GM21526 (cell line): ENCODE measurements around the gene DNAH8.
"Not testable (repeated sequence)": the region's sequence is repeated elsewhere in the genome, so short reads cannot be mapped to it uniquely, and the experiment has no call there.

Experiments
- ATAC-seq: cut with Tn5 transposase; IDR thresholded peaks from one replicate; pipeline ENCODE4 v1.9.1; 2021; ENCODE audit warnings: moderate library complexity; ENCODE audit not compliant: unreplicated experiment, low FRiP score

Gene DNAH8

DNA sequence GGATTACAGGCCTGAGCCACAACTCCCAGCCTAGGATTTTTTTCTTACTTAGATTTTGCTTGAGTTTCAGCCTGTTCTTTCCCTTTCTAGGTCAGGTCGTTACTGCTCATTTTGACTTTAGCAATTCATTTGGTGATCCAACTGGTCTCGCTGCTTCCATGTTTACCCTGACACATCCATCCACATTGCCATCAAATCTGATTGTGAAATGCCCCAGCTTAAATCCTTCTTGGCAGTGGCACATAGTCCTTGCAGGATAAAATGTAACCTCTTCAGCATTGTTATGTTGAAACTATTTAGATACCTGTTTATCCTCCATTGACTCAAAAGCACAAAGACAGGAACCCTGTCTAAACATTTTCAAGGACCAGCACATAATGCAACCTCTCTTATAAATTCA, 77.2 kb downstream of the DNAH8 start:
- no peak for ATAC-seq

DNA sequence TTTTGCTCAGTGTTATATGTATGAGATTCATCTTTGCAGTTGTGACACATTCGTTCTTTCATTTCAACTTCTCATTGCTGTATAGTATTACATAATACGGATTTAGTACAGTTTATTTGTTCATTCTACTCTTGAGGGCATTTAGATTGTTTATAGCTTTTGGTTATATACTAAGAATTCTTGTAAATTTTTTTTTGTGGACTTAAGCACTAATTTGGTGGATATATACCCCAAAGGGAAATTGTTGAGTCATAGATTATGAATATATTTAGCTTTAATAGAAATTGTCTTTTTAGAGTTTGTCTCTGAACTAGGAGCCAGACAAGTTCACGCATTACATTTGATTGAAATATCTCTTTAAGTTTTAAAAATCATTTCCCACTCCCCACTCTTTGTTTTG, 79.6 kb downstream of the DNAH8 start:
- ATAC-seq: no peak

DNA sequence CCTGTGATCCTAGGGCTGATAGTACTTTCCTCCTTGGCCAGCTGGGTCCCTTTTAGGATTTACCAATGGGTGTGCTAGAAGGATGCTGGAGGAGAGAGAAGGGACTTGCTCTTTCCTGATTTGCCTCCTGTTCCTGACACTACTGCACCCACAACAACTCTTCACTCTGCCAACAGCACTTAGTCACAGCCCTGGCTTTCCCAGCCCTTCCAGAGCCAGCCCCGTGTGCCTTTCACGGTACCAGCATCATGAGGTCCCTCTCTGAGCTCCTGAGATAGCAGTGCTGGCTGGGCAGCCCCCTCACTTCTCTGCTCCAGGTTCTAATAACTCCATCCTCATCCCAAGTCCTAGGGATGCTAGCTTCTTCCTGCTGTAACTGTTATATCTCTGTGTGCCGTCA, 80.9 kb downstream of the DNAH8 start:
- ATAC-seq: no peak

GRCh38 chr6:38796437-38796836, 81.3 kb downstream of the DNAH8 start:
- not testable (repeated sequence) for ATAC-seq

DNA sequence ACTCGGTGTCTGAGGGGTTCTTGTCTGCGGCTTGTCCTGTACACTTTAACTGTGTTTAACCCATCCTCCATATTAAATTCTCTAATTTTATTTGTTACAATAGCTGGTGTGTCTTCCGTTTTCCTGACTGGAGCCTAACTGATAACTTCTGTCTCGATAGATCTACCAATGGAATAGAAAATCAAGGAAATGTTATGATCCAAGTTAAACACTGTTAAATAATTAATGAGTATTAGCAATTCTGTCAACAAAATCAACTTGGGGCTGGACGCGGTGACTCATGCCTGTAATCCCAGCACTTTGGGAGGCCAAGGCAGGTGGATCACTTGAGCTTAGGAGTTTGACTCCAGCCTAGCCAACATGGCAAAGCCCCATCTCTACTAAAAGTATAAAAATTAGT, 81.7 kb downstream of the DNAH8 start:
- no peak for ATAC-seq

- ATAC-seq: no peak
These were observed 82.3 kb downstream of the DNAH8 start for GRCh38 chr6:38797391-38797790.

GRCh38 chr6:38799529-38800184, 84.5 kb downstream of the DNAH8 start:
- no peak for ATAC-seq

DNA sequence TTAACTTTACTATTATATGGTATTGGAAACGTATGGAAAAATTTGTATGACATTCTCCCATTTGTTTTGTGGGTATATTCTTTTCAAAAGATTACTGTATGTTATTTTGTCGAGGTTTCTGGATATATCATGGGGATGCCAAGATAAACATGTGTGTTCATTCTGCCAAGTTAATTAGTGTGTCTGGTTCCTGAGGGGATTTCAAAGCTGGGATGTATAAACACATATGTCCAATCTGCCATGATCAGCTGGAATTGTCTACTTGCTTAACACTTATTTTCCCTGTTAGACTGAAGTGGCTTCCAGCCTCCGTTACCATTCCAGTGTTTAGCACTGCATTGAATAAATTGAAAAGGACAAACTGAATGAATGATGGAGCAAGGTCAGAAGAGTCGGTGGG, 86.2 kb downstream of the DNAH8 start:
- ATAC-seq: no peak

DNA sequence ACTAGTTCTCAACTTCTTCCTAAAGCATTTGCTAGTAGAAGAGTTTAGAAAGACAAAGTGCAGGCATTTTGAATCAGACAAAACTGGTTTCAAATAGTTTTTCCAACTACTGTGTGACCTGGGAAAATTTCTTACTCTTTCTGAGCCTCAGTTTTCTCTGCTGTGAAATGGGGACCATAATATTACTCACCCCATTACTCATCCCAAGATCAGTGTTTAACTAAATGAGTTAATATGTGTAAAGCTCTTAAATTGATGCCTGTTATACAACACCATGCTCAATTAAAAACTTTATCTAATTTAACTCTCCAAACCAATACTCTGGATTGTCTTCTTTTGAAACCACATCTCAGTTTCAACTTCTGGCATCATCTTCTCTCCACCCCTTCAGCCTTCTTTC, 87.4 kb downstream of the DNAH8 start:
- ATAC-seq: no peak

GRCh38 chr6:38803129-38803528, 88.0 kb downstream of the DNAH8 start:
- ATAC-seq: no peak

DNA sequence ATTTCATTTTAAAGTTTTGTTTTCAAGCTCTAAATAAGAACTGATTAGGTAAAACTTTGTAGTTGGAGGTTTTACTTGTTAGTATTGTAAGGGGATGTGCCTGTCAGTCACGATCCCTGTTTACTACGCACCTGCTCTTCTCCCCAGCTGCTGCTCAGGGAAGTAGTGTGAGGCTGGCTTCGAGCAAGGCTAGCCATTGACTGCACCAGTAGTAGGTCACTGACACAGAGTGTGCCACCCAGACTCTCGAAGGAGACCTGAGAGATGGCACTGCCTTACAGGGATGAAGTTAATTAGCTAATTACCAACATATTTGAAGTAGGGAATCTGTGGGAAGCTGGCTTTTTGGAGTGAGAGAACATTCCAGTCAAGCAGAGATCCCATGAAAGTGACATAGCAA, 89.2 kb downstream of the DNAH8 start:
- no peak for ATAC-seq

GRCh38 chr6:38805127-38805655, 90.1 kb downstream of the DNAH8 start:
- no peak for ATAC-seq

DNA sequence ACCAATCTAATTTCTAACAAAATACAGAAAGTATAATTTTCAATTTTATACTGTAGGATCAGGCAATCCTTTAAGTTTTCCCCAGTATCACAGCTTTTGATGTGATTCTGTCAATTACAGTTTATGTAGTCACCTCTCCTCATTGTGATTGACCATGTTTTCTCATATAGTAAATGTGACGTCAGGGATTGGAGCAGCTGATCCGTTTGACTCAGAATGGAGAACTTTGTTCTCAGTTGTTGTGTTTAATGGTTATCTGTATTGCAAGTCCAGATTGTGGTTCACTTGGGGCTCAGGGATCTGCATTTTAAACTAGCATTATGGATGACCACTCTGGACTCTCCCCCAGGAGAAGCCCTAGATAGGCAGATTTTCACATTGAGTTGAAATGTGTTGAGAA, 90.6 kb downstream of the DNAH8 start:
- ATAC-seq: peak; percentile 19

DNA sequence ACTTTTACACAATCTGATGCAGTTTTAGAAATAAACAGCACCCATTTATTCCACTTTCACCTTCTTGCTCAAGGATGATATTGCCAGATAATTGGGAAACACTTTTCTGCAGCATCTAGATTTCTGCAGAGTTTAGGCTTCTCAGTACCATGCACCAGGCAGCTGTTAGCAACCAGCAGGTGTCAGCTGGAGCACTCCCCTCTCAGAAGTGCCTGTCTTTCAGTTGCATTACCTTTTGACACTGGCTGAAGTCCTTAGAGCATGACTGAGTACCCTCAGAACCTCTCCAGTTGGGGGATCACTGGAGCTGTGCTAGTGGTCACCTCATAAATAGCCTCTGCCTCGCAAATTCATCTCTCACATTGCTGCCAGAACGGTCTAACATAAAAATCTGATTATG, 91.2 kb downstream of the DNAH8 start:
- ATAC-seq: peak; percentile 68

DNA sequence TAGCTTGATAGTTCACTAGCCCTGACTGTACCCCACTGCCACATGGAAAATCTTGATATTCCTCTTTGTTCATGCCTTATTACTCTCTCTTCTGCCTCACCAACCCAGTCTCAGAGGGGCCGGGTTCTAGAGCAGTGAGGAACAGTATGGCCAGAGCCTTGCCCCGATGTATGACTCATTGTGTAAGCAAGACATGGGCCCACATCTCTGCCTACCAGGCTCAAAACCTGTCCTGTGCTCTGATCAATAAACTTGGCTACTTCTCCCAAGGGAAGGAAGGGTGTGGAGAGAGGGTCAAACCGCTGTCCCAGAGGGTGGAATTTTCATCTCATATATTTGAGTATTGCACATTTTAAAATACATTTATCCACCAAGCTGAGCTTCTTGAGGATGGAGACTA, 91.7 kb downstream of the DNAH8 start:
- ATAC-seq: no peak

DNA sequence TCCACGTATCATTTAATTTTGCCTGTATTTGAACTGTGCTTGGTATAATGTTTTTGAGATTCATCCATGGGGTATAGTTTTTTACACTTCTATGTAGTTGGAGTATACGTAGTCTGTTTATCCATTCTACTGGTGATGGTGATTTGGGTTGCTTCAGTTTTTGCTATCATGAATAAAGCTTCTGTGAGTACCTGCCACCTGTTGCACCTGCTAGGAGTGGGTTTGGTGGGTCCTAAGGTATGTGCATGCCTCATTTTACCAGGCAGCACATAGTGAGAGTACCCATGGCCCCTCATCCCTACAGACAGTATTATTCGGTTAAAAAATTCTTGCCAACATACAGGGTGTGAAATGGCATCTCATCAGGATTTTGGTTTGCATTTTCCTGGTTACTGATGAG, 92.9 kb downstream of the DNAH8 start:
- ATAC-seq: no peak

DNA sequence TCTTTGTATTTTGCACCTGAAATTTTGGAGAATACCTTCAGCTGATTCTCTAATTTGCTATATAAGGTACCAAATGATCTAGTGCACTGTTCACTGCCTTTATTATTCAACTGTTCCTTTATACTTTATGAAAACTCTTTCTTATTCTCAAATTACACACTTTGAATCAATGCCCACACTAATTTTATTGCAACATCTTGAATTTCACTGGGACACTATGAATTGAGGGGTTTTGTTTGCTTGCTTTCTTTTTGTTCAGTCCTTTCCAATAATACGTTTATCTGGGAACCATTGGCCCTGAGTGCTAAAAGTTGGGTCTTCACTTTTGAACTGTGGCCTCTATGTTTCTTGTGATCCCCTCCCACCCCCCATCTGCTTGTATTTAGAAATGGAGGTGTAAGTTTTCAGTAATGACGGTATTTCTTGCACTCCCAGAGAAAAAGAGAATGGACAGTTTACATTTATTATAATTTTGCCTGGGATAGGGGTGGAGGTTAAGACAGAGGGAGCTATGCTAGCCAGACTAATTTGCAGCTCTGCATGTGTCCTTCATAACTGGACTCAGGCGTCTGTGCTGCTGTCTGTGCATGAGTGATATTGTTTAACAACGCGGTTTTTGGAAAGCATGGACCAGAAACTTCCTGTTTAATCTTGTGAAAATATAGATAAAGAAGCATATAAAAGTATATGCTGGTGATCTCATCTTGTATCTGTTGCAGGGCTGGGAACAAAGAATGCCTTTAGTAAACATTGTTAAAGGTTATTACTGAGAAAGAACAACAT, 98.1 kb downstream of the DNAH8 start:
- no peak for ATAC-seq

- no peak for ATAC-seq
These were observed 99.7 kb downstream of the DNAH8 start for GRCh38 chr6:38814761-38815160.

GRCh38 chr6:38815250-38815649, 100.1 kb downstream of the DNAH8 start:
- ATAC-seq: no peak

DNA sequence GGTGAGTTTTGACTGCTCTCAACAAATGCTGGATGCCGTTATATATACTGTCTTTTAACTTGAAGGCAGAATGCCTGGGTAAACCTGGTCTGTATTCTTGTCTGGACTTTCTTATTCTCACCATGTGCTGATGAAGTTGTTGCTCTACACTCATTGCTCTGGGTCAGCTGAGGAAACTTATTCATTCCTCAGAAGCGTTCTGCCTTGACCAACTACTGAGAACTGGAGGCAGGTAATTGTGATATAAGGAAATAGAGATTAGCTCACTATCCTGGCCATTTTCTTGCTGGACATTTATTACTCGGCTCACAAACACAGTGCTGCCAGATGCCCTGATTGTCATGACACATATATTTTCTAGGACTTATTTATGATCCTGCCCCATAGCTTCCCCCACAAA, 103.6 kb downstream of the DNAH8 start:
- no peak for ATAC-seq

- no peak for ATAC-seq
These were observed 107.9 kb downstream of the DNAH8 start for GRCh38 chr6:38822963-38823362.

DNA sequence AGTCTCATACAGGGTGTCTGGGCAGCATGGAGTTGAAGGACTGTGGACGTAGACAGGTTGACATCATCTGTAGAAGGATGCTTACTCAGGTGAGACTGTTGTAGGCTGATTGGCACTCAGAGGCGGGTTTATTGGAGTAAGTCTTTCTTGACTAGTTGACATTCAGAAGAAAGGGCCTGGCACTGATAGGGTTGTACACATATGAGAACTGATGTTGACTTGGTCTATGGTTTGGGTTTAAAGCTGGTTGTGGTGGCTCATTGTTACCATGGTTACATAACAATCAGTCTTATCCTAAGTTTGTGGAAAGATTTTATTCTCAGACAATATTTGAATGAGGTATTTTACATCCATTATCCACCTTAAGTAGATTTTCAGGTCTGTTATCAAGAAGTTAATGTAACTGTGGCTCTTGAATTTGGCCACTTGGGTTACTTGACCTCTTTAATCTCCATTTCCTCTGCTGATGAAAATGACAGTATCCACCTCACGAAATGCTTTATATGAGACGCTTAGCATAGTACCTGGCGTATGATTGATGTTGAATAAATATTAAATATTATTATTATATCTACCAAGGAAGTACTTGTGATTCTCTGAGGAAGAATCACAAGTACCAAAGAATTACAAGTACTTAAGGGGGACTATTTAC, 109.3 kb downstream of the DNAH8 start:
- no peak for ATAC-seq
